Common myeloid progenitor, CD34-positive (primary cell): ENCODE results near the gene TLX2.

Experiments
- CTCF ChIA-PET: fragments of 350-600 bp; sonication (Branson Sonifier 250); formaldehyde crosslinking; loops from one replicate; lab custom pipeline; 2021; ENCODE audit warnings: antibody characterized with exemption; lab: Charles Lee
- POLR2A ChIA-PET: fragments of 350-600 bp; sonication (Branson Sonifier 250); formaldehyde crosslinking; loops from one replicate; lab custom pipeline; 2021; ENCODE audit warnings: antibody characterized with exemption; lab: Charles Lee
- DNase-seq, 3 donors: peaks; one replicate each; pipeline versions ENCODE4 v3.0.0 to v3.0.0-alpha.2; 2013
- H3K27ac ChIP-seq, 2 experiments: 1 replicate in 1 of 2; 2 replicates in 1 of 2; pipeline ENCODE4 v1.7.0; 2013; ENCODE audit warnings: inconsistent platforms in 2 of 2, low read length in 2 of 2, mild to moderate bottlenecking in 2 of 2, low read depth in 1 of 2, moderate library complexity in 1 of 2; ENCODE audit not compliant: severe bottlenecking in 2 of 2, insufficient read depth in 1 of 2, poor library complexity in 1 of 2
- H3K27me3 ChIP-seq, 5 experiments: replicated peaks in 2 of 5; 1 replicate in 3 of 5; 2 replicates in 2 of 5; pipeline versions ENCODE4 v1.6.1 to v1.7.0; 2013; ENCODE audit warnings: low read length in 4 of 5, mild to moderate bottlenecking in 2 of 5, moderate library complexity in 2 of 5, inconsistent platforms in 1 of 5; ENCODE audit not compliant: insufficient read depth in 5 of 5, control insufficient read depth in 4 of 5
- H3K36me3 ChIP-seq, 4 experiments: 1 replicate in 2 of 4; 2 replicates in 2 of 4; pipeline versions ENCODE4 v1.6.1 to v1.7.0; 2013; ENCODE audit warnings: low read length in 3 of 4, control low read depth in 1 of 4, mild to moderate bottlenecking in 1 of 4; ENCODE audit not compliant: control insufficient read depth in 4 of 4, insufficient read depth in 4 of 4
- H3K4me1 ChIP-seq, 4 experiments: 1 replicate in 3 of 4; 2 replicates in 1 of 4; pipeline versions ENCODE4 v1.6.1 to v1.7.1; 2013; ENCODE audit warnings: low read length in 3 of 4, mild to moderate bottlenecking in 3 of 4, control low read depth in 1 of 4, inconsistent platforms in 1 of 4, moderate library complexity in 1 of 4; ENCODE audit not compliant: control insufficient read depth in 4 of 4, insufficient read depth in 4 of 4; ENCODE audit errors: control extremely low read depth in 1 of 4
- H3K4me3 ChIP-seq, 7 experiments: 1 replicate in 4 of 7; 2 replicates in 3 of 7; pipeline versions ENCODE4 v1.5.1 to v1.7.0; 2013; ENCODE audit warnings: mild to moderate bottlenecking in 7 of 7, low read length in 6 of 7, moderate library complexity in 6 of 7, inconsistent platforms in 2 of 7, low read depth in 2 of 7, control low read depth in 1 of 7; ENCODE audit not compliant: insufficient read depth in 4 of 7, control insufficient read depth in 1 of 7; ENCODE audit errors: extremely low read depth in 1 of 7
- H3K9me3 ChIP-seq, 5 experiments: 1 replicate in 4 of 5; 2 replicates in 1 of 5; pipeline versions ENCODE4 v1.6.1 to v1.7.1; 2013; ENCODE audit warnings: low read length in 4 of 5, mild to moderate bottlenecking in 2 of 5, inconsistent platforms in 1 of 5, low read depth in 1 of 5, moderate library complexity in 1 of 5; ENCODE audit not compliant: control insufficient read depth in 4 of 5, insufficient read depth in 2 of 5; ENCODE audit errors: control extremely low read depth in 1 of 5
- WGBS: methylation state at CpG from one replicate; pipeline ENCODE4 v1.1.5; 2013; ENCODE audit not compliant: insufficient coverage; 5-methylcytosine and 5-hydroxymethylcytosine counted together

The TLX2 gene

GRCh38 chr2:74564222-74564621, 50.0 kb downstream of the TLX2 start:
- H3K36me3 ChIP-seq, result no peaks in the 10 kb centered on the region
- WGBS, result 96% methylated on average over 4 of the region's 5 CpGs
- H3K4me1 ChIP-seq, result peaks cover 0 to 54% (median 17%) of the 10 kb centered on the region in 4 experiments
- no peak for DNase-seq
- no peaks in the 10 kb centered on the region for H3K27me3 ChIP-seq
- CTCF ChIA-PET, result interaction anchor here (0.9 to 1.5 kb wide), 4 partner anchors 11 to 32 kb away, joined by 4 to 5 read pairs (median 4); no protein-coding TSS in a partner anchor
- no peaks in the 10 kb centered on the region for H3K9me3 ChIP-seq
- H3K4me3 ChIP-seq, result no peak overlapping the region
- POLR2A ChIA-PET, result no interaction called here
- no peak overlapping the region for H3K27ac ChIP-seq

GRCh38 chr2:74566076-74566753, 52.0 kb downstream of the TLX2 start:
- H3K4me1 ChIP-seq, result peaks cover 0 to 56% (median 14%) of the 10 kb centered on the region in 4 experiments
- POLR2A ChIA-PET, result interaction anchor here (1.6 kb wide), 1 partner anchor 9 kb away, joined by 3 read pairs; no protein-coding TSS in a partner anchor
- WGBS, result 97% methylated on average over 4 of the region's 7 CpGs
- no peak overlapping the region for H3K4me3 ChIP-seq
- H3K9me3 ChIP-seq, result no peaks in the 10 kb centered on the region
- no peaks in the 10 kb centered on the region for H3K36me3 ChIP-seq
- no peaks in the 10 kb centered on the region for H3K27me3 ChIP-seq
- no peak overlapping the region for H3K27ac ChIP-seq
- CTCF ChIA-PET, result interaction anchor here (1.0 to 4.5 kb wide), 6 partner anchors 8 to 177 kb away, joined by 3 to 23 read pairs (median 4); no protein-coding TSS in a partner anchor
- no peak for DNase-seq

- CTCF ChIA-PET, result interaction anchor here (1.0 to 4.5 kb wide), 5 partner anchors 8 to 178 kb away, joined by 3 to 23 read pairs (median 5); no protein-coding TSS in a partner anchor
- POLR2A ChIA-PET, result interaction anchor here (1.6 kb wide), 1 partner anchor 9 kb away, joined by 3 read pairs; no protein-coding TSS in a partner anchor
Observed at GRCh38 chr2:74566754-74567085, 52.5 kb downstream of the TLX2 start.

More at GRCh38 chr2:74566754-74567085, 52.5 kb downstream of the TLX2 start:
- peaks cover 0 to 54% (median 14%) of the 10 kb centered on the region in 4 experiments for H3K4me1 ChIP-seq
- no peak overlapping the region for H3K4me3 ChIP-seq
- H3K27ac ChIP-seq, result no peak overlapping the region
- no peak for DNase-seq
- no peaks in the 10 kb centered on the region for H3K9me3 ChIP-seq
- no peaks in the 10 kb centered on the region for H3K36me3 ChIP-seq
- H3K27me3 ChIP-seq, result no peaks in the 10 kb centered on the region
